DMS153 treated with DMSO at 0.1 percent for 48 hours (cell line): Measurements from ENCODE around the gene TMEM106B.

Experiments
- DNase-seq: peaks from one replicate; lab custom pipeline; 2025; ENCODE audit not compliant: unreplicated experiment; lab: John Stamatoyannopoulos, UW

TMEM106B gene

GRCh38 chr7:12226756-12227155 is 15.7 kb downstream of the TMEM106B start:
- DNase-seq = no peak

- DNase-seq = no peak
Observed at GRCh38 chr7:12228024-12228423, 16.9 kb downstream of the TMEM106B start.

DNA sequence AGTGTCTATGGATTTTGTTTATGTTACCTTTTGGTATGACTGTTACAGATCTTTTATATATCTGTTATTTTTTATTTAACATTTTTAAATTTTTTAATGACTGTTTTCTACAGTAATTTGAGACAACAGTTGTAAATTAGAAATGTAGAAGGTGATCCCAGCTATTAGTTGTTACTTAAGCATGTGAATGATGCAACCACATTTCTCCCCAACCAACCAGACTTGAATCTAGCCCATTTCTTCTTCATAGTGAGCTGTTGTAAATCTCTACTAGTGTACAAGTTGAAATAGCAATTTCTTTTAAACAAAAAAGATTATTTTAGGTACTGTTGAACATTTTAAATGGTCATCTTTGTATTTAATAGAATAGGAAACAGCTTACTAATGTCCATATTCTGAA is 18.0 kb downstream of the TMEM106B start:
- no peak for DNase-seq

DNA sequence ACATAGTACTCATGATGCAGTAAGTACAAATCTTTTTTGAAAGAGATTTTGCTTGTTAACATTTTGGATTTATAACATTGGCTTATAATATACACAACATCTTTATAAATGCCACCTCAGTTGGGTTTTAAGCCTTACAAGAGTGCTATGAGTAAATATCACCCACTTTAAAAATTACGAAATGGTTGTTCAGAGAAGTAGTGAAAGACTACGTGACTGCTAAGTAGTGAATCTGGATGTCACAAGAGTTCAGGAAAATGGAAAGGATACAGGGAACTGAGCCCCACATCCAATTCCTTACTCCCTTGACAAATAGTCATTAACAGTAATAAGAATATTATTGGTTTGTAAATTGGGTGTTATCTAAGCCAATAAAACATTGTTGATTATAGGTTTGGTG is 20.0 kb downstream of the TMEM106B start:
- no peak for DNase-seq

GRCh38 chr7:12233175-12233574 is 22.1 kb downstream of the TMEM106B start:
- DNase-seq = no peak

GRCh38 chr7:12234334-12234865 is 23.3 kb downstream of the TMEM106B start:
- DNase-seq = no peak

DNA sequence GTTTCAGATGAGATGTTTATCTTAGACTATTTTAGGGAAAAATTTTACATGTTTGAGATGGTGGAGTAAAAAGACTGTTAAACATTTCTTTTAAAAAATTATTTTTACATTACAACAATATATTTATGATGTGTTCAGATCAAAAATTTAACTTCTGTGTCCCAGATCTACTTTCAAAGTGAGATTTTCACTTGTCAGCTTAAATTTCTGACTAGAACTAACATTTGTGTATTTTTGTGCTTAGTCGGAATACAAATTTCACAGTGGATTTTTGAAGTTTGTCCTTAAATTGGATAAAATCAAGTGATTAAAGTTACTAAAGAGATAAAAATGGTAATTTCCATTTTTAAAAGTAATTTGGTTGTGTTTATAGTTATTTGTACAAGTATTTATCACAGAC is 24.9 kb downstream of the TMEM106B start:
- no peak for DNase-seq

DNA sequence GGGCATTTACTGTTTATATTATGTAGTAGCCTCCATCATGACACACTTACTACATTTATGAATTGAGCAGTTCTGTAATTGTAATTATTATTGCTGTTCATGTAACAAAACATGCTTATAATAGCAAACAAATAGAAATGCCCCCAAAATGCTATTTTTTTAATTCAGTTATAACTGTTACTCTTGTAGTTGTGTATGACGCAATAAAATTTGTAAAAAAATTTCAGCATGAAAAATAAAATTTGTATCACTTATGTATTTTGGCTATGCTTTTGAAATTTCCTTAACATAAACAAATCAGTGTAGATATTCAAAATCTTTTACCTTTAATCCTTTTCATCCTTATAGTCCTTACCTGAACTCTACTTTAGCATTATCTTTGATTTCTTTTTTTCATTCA is 25.9 kb downstream of the TMEM106B start:
- DNase-seq = no peak

- no peak for DNase-seq
Observed at GRCh38 chr7:12239806-12240205, 28.7 kb downstream of the TMEM106B start.

- DNase-seq = no peak
Observed at GRCh38 chr7:12244129-12244528, 33.0 kb downstream of the TMEM106B start.

GRCh38 chr7:12244694-12245093 is 33.6 kb downstream of the TMEM106B start:
- DNase-seq = no peak

DNA sequence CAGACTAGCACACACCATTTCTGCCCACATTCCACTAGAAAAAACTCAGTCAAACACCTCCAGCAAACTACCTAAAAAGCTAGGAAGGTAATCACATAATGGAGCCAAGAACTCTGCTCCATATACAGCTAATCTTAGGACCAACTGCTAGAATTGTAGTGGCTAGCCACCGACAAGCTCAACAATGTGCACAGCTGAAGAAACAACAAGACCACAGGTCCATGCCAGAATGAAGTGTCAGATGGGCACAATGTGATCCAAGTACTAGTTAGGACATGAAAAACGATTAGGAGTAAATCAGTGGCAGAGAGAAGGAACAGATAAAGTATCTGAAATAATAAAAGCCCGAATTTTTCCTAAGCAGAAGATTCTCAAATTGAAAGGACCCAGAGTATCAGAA is 38.6 kb downstream of the TMEM106B start:
- no peak for DNase-seq

DNA sequence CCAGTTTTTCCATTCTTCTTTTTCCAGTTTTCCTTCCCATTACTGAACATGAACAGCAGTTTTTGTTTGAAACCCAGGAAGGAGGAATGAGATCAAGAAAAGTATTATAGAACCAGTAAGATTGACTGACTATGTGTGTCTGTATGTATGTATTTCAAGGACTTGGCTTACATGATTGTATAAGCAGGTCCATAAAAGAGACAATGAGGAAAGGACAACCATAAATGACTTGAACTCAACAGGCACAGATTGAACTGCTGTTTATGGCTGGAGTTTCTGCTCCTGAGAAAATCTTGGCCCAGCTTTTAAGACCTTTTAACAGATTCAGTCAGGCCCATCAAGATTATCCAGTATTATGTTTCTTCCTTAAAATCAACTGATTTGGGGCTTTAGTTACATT is 39.1 kb downstream of the TMEM106B start:
- no peak for DNase-seq

GRCh38 chr7:12256090-12256489 is 45.0 kb downstream of the TMEM106B start:
- no peak for DNase-seq

GRCh38 chr7:12257582-12257981 is 46.5 kb downstream of the TMEM106B start:
- no peak for DNase-seq

DNA sequence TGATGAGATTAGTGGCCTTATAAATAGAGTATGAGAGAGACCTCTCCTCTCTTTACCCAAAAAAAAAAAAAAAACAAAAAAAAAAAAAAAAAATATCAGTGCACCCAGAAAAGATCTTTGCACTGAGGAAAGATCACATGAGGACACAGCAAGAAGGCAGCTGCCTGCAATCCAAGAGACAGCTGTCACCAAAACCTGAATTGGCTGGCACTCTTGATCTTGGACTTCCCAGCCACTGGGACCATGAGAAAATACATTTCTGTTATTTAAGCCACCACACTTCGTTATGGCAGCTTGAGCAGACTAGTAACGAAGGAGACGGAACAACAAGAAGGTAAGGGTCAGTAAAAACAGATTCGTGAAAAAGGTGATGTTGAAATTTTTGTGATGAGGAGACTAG is 47.0 kb downstream of the TMEM106B start:
- DNase-seq = no peak

GRCh38 chr7:12267542-12267941 is 56.4 kb downstream of the TMEM106B start:
- DNase-seq = no peak

DNA sequence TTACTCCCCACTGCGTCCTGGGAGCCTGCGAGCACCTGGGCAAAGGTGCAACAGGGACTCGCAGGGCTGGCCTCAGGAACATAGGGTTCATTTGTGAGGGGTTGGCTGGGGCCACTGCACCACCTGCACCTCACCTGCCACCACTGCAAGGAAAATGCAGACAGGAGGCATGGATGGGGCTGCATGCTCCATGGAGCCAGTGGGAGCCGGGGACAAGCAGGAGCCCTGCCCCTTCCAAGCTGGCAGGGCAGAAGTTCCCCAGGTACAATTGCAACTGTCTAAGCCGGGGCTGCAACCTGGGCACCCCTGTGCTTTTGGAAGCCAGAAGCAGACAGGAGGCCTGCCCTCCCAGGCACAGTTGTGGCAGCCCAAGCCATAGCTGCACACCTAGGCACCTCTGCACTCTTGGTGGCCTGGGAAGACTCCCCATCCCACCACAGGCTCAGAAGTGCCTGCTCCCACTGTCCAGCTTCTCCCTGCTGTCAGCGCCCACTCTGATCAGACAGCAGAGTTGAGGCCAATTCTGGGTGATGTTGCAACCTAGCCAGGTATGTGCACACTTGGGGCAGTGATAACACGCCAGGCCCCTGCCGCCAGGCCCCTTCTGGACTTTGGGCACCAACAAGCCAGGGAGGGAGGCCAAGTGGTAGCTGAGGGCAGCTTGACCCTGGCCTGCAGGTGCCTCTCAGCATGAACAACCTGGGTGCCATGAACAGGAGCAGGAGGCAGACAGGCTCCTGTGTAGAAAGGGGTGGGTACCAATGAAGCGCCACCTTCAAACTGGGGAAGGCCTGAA is 58.2 kb downstream of the TMEM106B start:
- no peak for DNase-seq

DNA sequence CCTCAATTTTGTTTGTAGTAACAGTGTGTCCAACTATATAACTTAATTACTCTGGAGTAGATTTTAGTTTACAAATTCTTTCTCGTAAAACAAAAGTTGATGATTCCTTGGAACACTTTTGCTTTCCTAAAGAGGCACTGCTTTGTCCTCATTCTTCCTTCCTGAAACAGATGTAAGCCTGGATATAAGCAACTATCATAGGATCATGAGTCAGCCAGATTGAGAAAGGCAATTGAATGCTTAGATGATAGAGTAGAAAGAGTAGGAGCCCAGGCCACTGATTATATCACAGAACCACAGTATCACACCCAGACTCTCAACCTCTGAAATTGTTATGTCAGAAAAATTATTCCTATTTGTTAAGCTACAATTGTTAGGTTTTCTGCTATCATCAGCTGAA is 69.9 kb downstream of the TMEM106B start:
- DNase-seq = no peak

GRCh38 chr7:12287901-12288300 is 76.8 kb downstream of the TMEM106B start:
- DNase-seq = no peak

DNA sequence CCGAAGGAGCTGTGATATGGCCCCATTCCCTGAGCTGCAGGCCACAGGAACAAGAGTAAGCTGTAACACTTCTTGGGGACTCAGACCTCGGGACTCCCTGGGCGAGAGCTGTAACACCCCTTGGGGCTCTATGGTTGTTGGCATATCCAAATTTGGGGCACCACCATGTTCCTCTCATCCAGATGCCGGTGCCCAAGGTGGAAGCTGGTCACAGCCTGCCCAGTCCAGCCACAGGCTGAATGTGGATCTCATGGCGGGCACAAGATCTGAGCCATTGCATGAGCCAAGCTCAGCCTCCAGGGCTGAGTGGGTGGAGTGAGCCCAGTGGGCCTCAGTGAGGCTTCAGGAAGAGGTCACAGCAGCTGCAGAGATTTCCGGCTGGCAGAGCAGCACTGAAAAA is 78.9 kb downstream of the TMEM106B start:
- no peak for DNase-seq

DNA sequence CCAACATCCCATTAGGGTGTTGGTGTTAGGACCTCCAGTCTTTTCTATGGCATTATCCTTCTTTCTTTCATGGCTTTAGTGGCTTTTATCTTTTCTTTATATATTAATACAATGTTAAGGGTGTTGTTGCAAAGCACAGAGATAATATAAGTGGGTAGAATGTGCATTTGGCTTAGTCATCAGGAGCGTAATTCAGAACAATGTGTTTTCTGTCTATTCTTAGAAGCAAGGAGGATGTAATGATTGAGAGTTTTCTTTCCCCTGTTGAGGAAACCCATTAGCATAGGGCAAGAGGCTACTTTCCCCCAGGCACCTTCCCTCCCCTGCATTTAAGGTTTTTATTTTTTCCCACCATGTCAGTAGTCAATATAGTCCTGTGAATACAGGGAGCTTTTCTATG is 79.7 kb downstream of the TMEM106B start:
- DNase-seq = no peak

DNA sequence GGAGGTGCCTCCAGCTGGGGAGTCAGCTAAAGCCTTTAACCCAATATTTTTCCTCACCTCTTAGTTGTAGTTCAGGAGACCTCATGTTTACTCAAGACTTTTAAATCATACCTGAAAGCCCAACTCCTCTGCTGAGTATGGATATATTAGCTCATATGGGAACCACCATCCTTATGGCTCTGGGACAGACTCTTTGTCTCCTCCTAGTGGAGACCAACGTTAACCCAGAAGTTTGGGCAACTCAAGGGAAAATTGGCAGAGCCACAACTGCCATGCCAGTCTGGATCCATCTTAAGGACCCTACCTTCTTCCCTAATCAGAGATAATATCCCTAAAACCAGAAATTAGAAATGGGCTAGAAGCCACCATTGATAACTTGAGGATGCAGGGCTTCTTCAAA is 80.8 kb downstream of the TMEM106B start:
- no peak for DNase-seq
